H9 (cell line): ENCODE measurements around the gene MYH7. TPM values are rescaled to one million over a fixed set of nuclear protein-coding genes. Genes with fewer than 3 reads are reported as not detected.

Source experiments
- DNase-seq: peaks from one replicate; pipeline ENCODE4 v3.0.0-alpha.2; 2017
- H2AFZ ChIP-seq: one replicate; pipeline ENCODE4 v1.6.1; 2013; ENCODE audit warnings: mild to moderate bottlenecking, low read length, control low read depth, moderate library complexity
- H2AK5ac ChIP-seq: 2 replicates; pipeline ENCODE4 v1.6.1; 2013; ENCODE audit warnings: low read length, control low read depth, mixed read lengths; ENCODE audit not compliant: insufficient read length
- H2BK120ac ChIP-seq: one replicate; pipeline ENCODE4 v1.6.1; 2013; ENCODE audit warnings: low read depth, mild to moderate bottlenecking, low read length, control low read depth, inconsistent platforms; ENCODE audit not compliant: poor library complexity, severe bottlenecking
- H2BK12ac ChIP-seq: 2 replicates; pipeline ENCODE4 v1.6.1; 2013; ENCODE audit warnings: low read length, control low read depth, mixed read lengths, low read depth; ENCODE audit not compliant: insufficient read length
- H2BK15ac ChIP-seq: 2 replicates; pipeline ENCODE4 v1.6.1; 2013; ENCODE audit warnings: low read depth, low read length, control low read depth
- H2BK20ac ChIP-seq: one replicate; pipeline ENCODE4 v1.6.1; 2013; ENCODE audit warnings: low read depth, mild to moderate bottlenecking, low read length, control low read depth, inconsistent platforms; ENCODE audit not compliant: poor library complexity, severe bottlenecking
- H2BK5ac ChIP-seq: 2 replicates; pipeline ENCODE4 v1.6.1; 2013; ENCODE audit warnings: low read length, control low read depth, mixed read lengths; ENCODE audit not compliant: insufficient read length
- H3K14ac ChIP-seq: 2 replicates; pipeline ENCODE4 v1.6.1; 2013; ENCODE audit warnings: low read length, control low read depth; ENCODE audit not compliant: insufficient read depth
- H3K18ac ChIP-seq: 2 replicates; pipeline ENCODE4 v1.6.1; 2013; ENCODE audit warnings: low read depth, mild to moderate bottlenecking, mixed read lengths, low read length, control low read depth; ENCODE audit not compliant: insufficient read length
- H3K23ac ChIP-seq: 2 replicates; pipeline ENCODE4 v1.6.1; 2013; ENCODE audit warnings: low read length, control low read depth, mixed read lengths, low read depth; ENCODE audit not compliant: insufficient read length
- H3K23me2 ChIP-seq: 2 replicates; pipeline ENCODE4 v1.6.1; 2013; ENCODE audit warnings: low read depth, mild to moderate bottlenecking, mixed read lengths, low read length, control low read depth; ENCODE audit not compliant: insufficient read length, poor library complexity, severe bottlenecking
- H3K27ac ChIP-seq: 2 replicates; pipeline ENCODE4 v1.5.1; 2013; ENCODE audit warnings: low read length, control low read depth, mixed read lengths, low read depth; ENCODE audit not compliant: insufficient read length
- H3K27me3 ChIP-seq: 2 replicates; pipeline ENCODE4 v1.6.1; 2013; ENCODE audit warnings: low read length, control low read depth, inconsistent platforms; ENCODE audit not compliant: insufficient read depth
- H3K4ac ChIP-seq: 2 replicates; pipeline ENCODE4 v1.6.1; 2013; ENCODE audit warnings: low read depth, mild to moderate bottlenecking, control low read depth, inconsistent platforms, low read length, moderate library complexity
- H3K4me1 ChIP-seq: 2 replicates; pipeline ENCODE4 v1.6.1; 2013; ENCODE audit warnings: low read length, control low read depth, inconsistent platforms; ENCODE audit not compliant: insufficient read depth
- H3K4me2 ChIP-seq: 2 replicates; pipeline ENCODE4 v1.6.1; 2013; ENCODE audit warnings: low read length, control low read depth, mixed read lengths; ENCODE audit not compliant: insufficient read length, insufficient read depth
- H3K56ac ChIP-seq: 2 replicates; pipeline ENCODE4 v1.6.1; 2013; ENCODE audit warnings: low read depth, mild to moderate bottlenecking, mixed read lengths, low read length, control low read depth; ENCODE audit not compliant: insufficient read length
- H3K79me1 ChIP-seq: 2 replicates; pipeline ENCODE4 v1.6.1; 2013; ENCODE audit warnings: low read depth, mild to moderate bottlenecking, moderate library complexity, low read length, control low read depth, inconsistent platforms; ENCODE audit not compliant: insufficient read depth, poor library complexity, severe bottlenecking
- H3K79me2 ChIP-seq: 2 replicates; pipeline ENCODE4 v1.6.1; 2013; ENCODE audit warnings: low read length, control low read depth, inconsistent platforms; ENCODE audit not compliant: insufficient read depth
- H3K9ac ChIP-seq: 2 replicates; pipeline ENCODE4 v1.6.1; 2013; ENCODE audit warnings: low read length, control low read depth, mixed read lengths; ENCODE audit not compliant: insufficient read length; ENCODE audit errors: extremely low read depth
- H3K9me3 ChIP-seq: one replicate; pipeline ENCODE4 v1.6.1; 2013; ENCODE audit warnings: low read depth, low read length, inconsistent platforms; ENCODE audit not compliant: control insufficient read depth
- H3T11ph ChIP-seq: one replicate; pipeline ENCODE4 v1.6.1; 2013; ENCODE audit warnings: mild to moderate bottlenecking, low read length, control low read depth, inconsistent platforms
- H4K20me1 ChIP-seq: one replicate; pipeline ENCODE4 v1.6.1; 2013; ENCODE audit not compliant: control insufficient read depth, insufficient read length, insufficient read depth
- H4K5ac ChIP-seq: 2 replicates; pipeline ENCODE4 v1.6.1; 2013; ENCODE audit warnings: low read depth, mild to moderate bottlenecking, mixed read lengths, low read length, control low read depth; ENCODE audit not compliant: insufficient read length
- H4K8ac ChIP-seq: replicated peaks from 2 replicates; pipeline ENCODE4 v1.6.1; 2013; ENCODE audit warnings: low read length, control low read depth, mixed read lengths, low read depth; ENCODE audit not compliant: insufficient read length
- H4K91ac ChIP-seq: 2 replicates; pipeline ENCODE4 v1.6.1; 2013; ENCODE audit warnings: low read depth, mild to moderate bottlenecking, moderate library complexity, mixed read lengths, low read length, control low read depth; ENCODE audit not compliant: insufficient read length
- H3K27ac Mint-ChIP-seq, 3 experiments: 2 replicates in 2 of 3; 3 replicates in 1 of 3; pipeline ENCODE4 v1.8.0; 2020 to 2021; ENCODE audit warnings: mixed read lengths in 3 of 3, mild to moderate bottlenecking in 1 of 3, moderate library complexity in 1 of 3
- H3K27me3 Mint-ChIP-seq: 2 replicates; pipeline ENCODE4 v1.8.0; 2021; ENCODE audit warnings: low read depth, mild to moderate bottlenecking, moderate library complexity, mixed read lengths
- H3K36me3 Mint-ChIP-seq, 3 experiments: 2 replicates in 2 of 3; 3 replicates in 1 of 3; pipeline ENCODE4 v1.8.0; 2020 to 2021; ENCODE audit warnings: low read depth in 3 of 3, mixed read lengths in 3 of 3; ENCODE audit not compliant: insufficient read depth in 1 of 3
- H3K4me1 Mint-ChIP-seq, 2 experiments: 2 replicates each; pipeline ENCODE4 v1.8.0; 2020; ENCODE audit warnings: mixed read lengths in 2 of 2
- H3K4me3 Mint-ChIP-seq, 2 experiments: 2 replicates in 1 of 2; 3 replicates in 1 of 2; pipeline ENCODE4 v1.8.0; 2020 to 2021; ENCODE audit warnings: mild to moderate bottlenecking in 2 of 2, mixed read lengths in 2 of 2, moderate library complexity in 1 of 2
- H3K9me3 Mint-ChIP-seq, 2 experiments: 2 replicates in 1 of 2; 3 replicates in 1 of 2; pipeline ENCODE4 v1.8.0; 2020; ENCODE audit warnings: mild to moderate bottlenecking in 2 of 2, mixed read lengths in 2 of 2, moderate library complexity in 1 of 2
- CTCF ChIP-seq: fragments of 200-600 bp; sonication (generic); conservative IDR thresholded peaks from 3 replicates; pipeline ENCODE4 v1.8.0; 2021; ENCODE audit warnings: antibody characterized with exemption, mild to moderate bottlenecking
- WGBS: extraction: QIAGEN DNeasy Blood & Tissue Kit; methylation state at CpG from one replicate; pipeline ENCODE4 v1.1.7; 2013; ENCODE audit warnings: missing lambda C conversion rate, low lambda C conversion rate, mixed read lengths; ENCODE audit not compliant: insufficient read length; ENCODE audit errors: extremely low coverage; 5-methylcytosine and 5-hydroxymethylcytosine counted together
- total RNA-seq: library from RNA; stranded (reverse); gene quantifications from 2 replicates; pipeline ENCODE4 v1.2.1, GENCODE V29; 2021

Gene MYH7
- total RNA-seq, 1 experiment from 2014 or later = not detected

- Mint-ChIP-seq H3K27me3 (peaks cover 8% of the 10 kb centered on the region), H3K27ac (no peak overlapping the region), H3K36me3 (no peaks in the 10 kb centered on the region), H3K4me3 (no peak overlapping the region), H3K4me1 (peaks cover 4 to 22% of the 10 kb centered on the region in 2 experiments; a peak in 2 of 4 replicates), H3K9me3 (no peaks in the 10 kb centered on the region; a peak in 1 of 5 replicates)
- no peak overlapping the region for H3K9ac ChIP-seq
- H3K4me2 ChIP-seq = no peak overlapping the region
- no peak overlapping the region for H3T11ph ChIP-seq
- no peak overlapping the region for H2BK15ac ChIP-seq
- H2AFZ ChIP-seq = no peak overlapping the region
- H3K23me2 ChIP-seq = no peaks in the 10 kb centered on the region
- no peak overlapping the region for H3K4ac ChIP-seq
- H3K9me3 ChIP-seq = no peaks in the 10 kb centered on the region
- H2BK20ac ChIP-seq = no peak overlapping the region
- no peak overlapping the region for H2BK5ac ChIP-seq
- H2BK120ac ChIP-seq = no peak overlapping the region
- no peak for TF ChIP-seq CTCF
- no peak overlapping the region for H3K23ac ChIP-seq
- no peaks in the 10 kb centered on the region for H3K79me2 ChIP-seq
- H4K91ac ChIP-seq = no peak overlapping the region
- no peak overlapping the region for H2BK12ac ChIP-seq
- H3K27me3 ChIP-seq = no peaks in the 10 kb centered on the region
- no peak overlapping the region for H3K27ac ChIP-seq
- H3K18ac ChIP-seq = no peak overlapping the region
- DNase-seq = no peak
- H3K4me1 ChIP-seq = no peaks in the 10 kb centered on the region
- H3K56ac ChIP-seq = no peak overlapping the region
- no peaks in the 10 kb centered on the region for H4K20me1 ChIP-seq
- no peak overlapping the region for H3K14ac ChIP-seq
- no peaks in the 10 kb centered on the region for H3K79me1 ChIP-seq
- H4K5ac ChIP-seq = no peak overlapping the region
- H2AK5ac ChIP-seq = no peak overlapping the region
- no CpG with 5 or more reads among the region's 2 CpGs for WGBS
- H4K8ac ChIP-seq = no peak overlapping the region
Observed at GRCh38 chr14:23452237-23452636, 16.8 kb upstream of the MYH7 start.
